NCI-H2081 (cell line): Measurements from ENCODE around the gene SLC29A1.

Experiments
- DNase-seq, 2 experiments: peaks; one replicate each; lab custom pipeline; 2025; lab: John Stamatoyannopoulos, UW

Gene SLC29A1

GRCh38 chr6:44237021-44237812 is 13.8 kb downstream of the SLC29A1 start:
- DNase-seq, result peak; percentile 85 to 90

- DNase-seq, result peak; percentile 44 to 69
Observed at GRCh38 chr6:44237813-44238433, 14.5 kb downstream of the SLC29A1 start.

- DNase-seq, result no peak
Observed at GRCh38 chr6:44238687-44239350, 15.4 kb downstream of the SLC29A1 start.

GRCh38 chr6:44243345-44243744 is 19.9 kb downstream of the SLC29A1 start:
- no peak for DNase-seq

GRCh38 chr6:44245391-44245911 is 22.1 kb downstream of the SLC29A1 start:
- no peak for DNase-seq

GRCh38 chr6:44245912-44246662 is 22.7 kb downstream of the SLC29A1 start:
- peak; percentile 77 to 88 for DNase-seq

GRCh38 chr6:44246663-44247337 is 23.4 kb downstream of the SLC29A1 start, which contains the start of gene HSP90AB1:
Gene HSP90AB1 (plus strand): TSS chr6:44247101. CDS start chr6:44248630, 1,529 bp downstream.
- DNase-seq, result peak; percentile 98

GRCh38 chr6:44247338-44248302 is 24.2 kb downstream of the SLC29A1 start:
- peak; percentile 51 to 55 for DNase-seq

- no peak for DNase-seq
Observed at GRCh38 chr6:44248579-44248978, 25.2 kb downstream of the SLC29A1 start.

- no peak for DNase-seq
Observed at GRCh38 chr6:44249082-44249748, 25.8 kb downstream of the SLC29A1 start.

- DNase-seq, result no peak
Observed at GRCh38 chr6:44250067-44250717, 26.8 kb downstream of the SLC29A1 start.

- DNase-seq, result no peak
Observed at GRCh38 chr6:44250718-44251123, 27.3 kb downstream of the SLC29A1 start.

- DNase-seq, result no peak
Observed at GRCh38 chr6:44251576-44252524, 28.5 kb downstream of the SLC29A1 start.

- peak; percentile 23 to 25 for DNase-seq
Observed at GRCh38 chr6:44253307-44254101, 30.1 kb downstream of the SLC29A1 start.

GRCh38 chr6:44254191-44255104 is 31.1 kb downstream of the SLC29A1 start:
- DNase-seq, result no peak
